GM19452 (cell line): ENCODE data around the gene CEP295NL.
"Not testable (repeated sequence)": the region's sequence is repeated elsewhere in the genome, so short reads cannot be mapped to it uniquely, and the experiment has no call there.

Source experiments
- ATAC-seq: cut with Tn5 transposase; IDR thresholded peaks from one replicate; pipeline ENCODE4 v1.9.1; 2021; ENCODE audit not compliant: unreplicated experiment

CEP295NL gene

DNA sequence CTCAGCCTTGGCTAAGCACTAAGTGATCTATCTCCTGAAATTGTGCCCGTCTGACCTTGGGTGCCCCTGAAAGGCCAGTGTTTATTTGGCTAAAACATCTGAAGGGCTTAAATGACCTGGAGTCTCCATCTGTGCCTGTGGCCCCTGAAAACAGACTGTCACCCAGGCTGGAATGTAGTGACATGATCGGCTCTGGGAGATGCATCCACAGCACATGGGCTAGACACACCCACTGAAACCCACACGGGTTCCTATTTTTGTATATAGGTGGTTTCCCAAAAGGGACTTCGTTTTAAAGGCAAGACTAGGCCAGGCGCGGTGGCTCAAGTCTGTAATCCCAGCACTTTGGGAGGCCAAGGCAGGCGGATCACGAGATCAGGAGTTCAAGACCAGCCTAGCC, 13.5 kb downstream of the CEP295NL start:
- ATAC-seq, result no peak

DNA sequence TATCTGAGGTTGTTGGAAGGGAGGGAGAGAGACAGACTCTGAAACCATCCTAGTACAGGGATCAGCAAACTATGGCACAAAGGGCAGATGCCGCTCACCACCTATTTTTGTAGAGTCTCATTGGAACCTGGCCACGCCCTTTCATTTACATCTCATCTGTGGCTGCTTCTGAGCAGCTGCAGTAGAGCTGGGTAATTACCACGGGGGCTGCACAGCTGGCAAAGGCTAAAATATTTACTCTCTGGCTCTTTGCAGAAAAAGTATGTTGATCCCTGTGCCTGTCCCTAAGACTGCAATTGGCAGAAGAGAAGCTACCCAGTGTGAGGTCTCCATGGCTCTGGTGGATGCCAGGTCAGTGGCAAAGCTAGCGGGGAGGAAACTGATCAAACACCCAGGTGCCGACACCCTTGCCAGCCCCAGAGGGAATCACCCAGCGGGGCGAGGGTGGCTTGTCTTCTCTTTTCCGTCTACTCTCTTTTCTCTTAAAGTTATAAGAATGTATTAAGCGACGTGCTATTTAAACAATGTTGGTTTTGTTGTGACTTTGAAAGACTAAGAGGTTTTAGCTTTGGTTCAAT, 14.0 kb downstream of the CEP295NL start:
- ATAC-seq, result no peak

DNA sequence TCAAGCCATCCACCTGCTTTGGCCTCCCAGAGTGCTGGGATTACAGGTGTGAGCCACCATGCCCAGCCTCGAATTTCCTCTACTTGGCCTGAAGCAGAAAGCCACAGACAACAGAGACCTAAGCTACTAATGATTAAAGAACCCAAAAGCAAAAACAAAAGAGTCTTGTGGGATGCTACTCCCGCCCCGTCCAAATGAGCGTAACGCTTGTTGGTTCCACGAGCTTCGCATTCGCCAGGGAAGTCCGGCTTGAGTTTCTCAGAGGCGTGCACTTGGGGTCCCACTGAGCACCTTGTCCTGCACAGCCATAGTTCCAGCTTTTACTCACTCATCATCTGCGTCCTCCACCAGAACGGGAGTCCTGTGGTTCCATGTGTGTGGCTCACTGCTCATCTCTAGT, 16.0 kb downstream of the CEP295NL start:
- no peak for ATAC-seq

DNA sequence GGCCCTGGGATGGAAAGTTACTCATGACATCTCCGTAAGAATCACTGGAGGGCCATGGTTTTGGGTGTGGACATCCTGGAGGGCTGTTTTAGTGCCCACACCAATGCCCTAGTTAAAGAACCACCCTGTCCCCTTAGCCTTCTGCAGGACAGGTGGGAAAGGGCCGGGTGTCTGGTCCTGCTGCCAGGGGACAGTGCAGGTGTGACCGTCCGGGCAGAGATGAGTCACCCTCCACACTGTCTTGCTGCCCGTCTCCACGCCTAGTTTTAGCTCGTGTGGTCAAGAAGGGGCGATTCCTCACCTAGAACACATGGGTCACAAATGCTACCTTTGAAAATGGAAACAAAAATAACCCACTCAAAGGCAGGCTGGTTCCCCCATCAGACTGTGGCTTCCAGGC, 17.0 kb downstream of the CEP295NL start:
- ATAC-seq, result no peak

DNA sequence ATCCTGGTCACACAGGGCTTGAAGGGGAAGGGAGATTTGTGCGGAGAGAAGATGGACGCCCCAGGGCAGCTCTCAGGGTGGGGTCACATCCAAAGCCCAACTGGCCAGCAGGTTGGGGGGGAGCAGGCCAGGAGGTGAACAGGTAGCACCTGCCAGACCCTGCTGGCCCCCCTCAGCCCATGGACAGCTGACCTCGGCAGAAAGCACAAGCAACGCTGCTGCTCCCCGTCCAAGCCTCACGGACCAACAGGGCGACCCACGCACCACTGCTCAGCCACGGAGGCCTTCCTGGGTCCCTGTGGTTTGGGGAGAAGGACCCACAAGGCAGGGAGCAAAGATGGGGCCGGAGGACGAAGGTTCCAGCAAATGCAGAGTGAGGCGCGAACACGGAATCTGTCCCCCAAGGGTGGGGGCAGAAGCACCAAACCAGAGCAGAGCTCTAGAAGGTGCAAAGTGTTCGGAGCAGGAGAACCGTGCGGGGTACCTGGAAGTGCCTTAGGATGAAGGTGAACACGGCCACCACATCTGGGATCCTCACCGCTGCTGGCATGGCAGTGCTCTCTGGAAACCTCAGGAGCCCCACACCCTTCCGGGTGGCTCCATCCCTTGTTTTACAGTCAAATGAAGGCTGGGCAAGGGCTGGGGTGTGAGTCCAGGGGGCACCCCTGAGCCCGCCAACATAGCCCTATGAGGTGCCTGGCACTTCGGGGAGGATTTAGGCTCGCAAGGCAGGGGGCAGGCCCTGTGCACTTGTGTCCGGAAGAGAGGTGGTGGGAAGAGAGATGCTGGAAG, 17.9 kb downstream of the CEP295NL start:
- ATAC-seq, result no peak

DNA sequence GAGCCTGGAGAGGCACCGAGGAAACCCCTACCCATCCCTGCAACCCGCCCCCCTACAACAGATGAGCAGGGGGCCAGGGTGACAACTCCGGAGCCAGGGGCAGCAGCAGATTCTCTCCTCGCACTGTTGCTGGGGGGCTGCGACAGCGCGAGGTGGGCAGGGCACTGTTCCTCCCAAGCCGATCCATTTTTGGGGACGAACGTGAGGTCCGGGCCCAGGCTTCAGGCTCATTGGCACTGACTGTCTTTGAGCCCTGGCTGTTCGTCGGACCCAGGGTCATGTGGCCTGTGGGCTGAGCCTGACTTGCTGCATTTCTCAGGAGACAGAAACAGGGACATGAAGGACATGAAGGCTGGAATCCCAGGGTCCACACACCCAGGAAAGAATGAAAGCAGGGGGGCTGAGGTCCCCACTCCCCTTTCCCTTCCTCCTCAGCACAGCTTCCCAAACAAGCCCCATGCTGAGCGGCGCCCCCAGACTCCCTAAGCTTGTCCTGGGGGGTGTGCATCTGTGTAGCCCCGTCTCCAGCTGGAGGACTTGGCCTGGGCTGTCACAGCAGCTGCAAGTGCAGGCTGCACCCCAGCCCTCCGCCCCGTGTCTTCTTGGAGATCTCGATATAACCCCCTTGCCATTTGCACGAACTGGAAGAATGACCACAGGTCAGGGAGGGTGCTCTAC, 18.7 kb downstream of the CEP295NL start:
- ATAC-seq, result no peak

DNA sequence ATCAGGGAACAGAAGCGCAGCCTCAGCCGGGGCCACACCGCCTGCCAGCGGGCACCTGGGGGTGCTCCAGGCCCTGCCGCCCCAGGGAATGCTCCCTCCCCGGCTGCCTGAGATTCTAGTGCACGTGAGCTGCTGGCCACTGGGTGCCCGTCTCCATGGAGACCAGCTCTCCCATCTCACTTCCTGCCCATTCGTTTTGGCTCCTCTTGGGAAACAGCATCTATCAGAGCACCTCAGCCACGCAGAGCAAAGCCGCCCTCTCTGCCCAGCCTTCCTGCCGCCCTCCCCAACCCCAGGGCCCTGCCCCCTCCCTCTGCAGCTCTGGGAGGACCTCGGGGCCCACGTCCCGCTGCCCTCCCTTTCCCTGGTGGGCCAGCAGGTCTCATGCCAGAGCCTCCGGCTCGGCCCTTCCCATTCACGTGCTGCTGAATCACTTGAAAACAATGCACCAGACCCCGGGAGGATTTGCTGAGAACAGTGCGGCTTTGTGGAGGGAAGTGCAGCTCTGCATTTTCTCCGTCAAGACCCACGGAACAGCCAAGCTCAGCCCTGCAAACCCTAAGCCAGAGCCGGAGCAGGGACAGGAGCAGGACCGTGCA, 19.4 kb downstream of the CEP295NL start:
- ATAC-seq, result no peak

DNA sequence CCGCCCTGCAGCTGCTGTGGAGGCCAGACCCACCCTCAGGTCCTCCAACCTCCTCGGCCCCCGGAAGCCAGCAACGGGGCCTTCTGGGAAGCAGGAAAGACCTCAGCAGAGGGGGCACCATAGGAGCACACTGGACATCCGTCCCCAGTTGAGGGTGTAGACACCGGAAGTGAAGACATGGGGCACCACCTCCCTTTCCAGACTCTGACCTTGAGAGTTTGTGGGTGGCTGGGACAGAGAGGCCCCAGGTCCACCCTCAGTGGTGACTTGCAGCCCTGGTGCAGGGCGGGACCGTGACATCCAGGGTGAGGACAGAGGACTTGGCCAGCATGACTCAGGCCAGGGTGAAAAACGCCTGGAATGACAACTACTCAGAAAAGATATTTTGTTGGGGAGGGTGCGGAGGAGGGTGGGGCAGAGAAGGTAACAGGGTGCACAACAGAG, 19.9 kb downstream of the CEP295NL start:
- no peak for ATAC-seq

DNA sequence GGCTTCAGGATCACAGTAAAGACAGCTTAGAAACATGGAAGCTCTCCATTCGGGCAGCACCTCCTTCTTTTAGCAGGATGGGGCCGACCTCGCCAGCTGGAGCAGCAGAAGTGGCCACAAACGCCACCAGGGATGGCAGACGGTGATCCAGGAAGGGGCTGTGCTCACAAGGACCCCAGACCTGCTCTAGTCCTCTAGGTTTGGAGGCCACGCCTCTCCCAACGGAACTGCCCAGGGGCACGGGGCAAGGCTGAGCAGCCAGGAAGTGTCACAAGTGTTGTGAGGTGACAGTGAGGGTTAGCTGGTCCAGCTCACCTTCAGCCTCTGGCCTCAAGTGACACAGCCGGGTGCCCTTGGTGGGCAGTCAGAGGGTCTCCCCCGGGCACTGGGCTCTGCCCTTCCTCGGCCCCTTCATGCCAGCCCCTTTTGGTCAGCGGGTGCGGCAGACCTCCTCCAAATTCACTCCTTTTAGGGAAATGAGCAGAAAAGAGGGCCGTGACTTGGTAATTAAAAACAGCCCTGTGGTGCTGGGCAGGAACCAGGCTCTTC, 20.4 kb downstream of the CEP295NL start:
- no peak for ATAC-seq

DNA sequence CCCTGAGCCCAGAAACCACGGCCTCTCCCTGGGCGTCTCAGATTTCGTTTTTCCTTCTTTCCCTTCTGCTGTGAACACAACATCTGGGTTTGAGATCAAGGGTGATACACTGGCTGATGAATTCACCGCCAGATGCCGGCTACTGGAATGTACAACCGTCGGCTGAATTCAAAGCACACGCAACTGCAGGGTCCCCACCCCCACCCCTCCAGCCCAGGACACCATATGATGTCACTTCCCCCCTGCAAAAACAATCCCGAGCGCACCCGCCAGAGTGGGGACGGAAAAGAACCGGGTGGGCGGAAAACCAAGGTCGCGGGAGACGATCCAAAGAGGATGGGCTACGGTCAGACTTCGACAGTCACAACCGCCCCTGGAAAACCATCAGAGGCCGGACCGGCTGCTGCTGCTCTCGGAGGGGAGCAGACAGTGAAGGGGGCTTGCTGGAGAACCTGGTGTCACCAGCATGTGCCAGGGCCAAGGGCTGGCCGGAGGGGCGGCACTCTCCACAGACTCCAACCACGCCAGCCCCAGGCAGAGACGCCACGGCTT, 23.3 kb downstream of the CEP295NL start:
- ATAC-seq, result no peak

DNA sequence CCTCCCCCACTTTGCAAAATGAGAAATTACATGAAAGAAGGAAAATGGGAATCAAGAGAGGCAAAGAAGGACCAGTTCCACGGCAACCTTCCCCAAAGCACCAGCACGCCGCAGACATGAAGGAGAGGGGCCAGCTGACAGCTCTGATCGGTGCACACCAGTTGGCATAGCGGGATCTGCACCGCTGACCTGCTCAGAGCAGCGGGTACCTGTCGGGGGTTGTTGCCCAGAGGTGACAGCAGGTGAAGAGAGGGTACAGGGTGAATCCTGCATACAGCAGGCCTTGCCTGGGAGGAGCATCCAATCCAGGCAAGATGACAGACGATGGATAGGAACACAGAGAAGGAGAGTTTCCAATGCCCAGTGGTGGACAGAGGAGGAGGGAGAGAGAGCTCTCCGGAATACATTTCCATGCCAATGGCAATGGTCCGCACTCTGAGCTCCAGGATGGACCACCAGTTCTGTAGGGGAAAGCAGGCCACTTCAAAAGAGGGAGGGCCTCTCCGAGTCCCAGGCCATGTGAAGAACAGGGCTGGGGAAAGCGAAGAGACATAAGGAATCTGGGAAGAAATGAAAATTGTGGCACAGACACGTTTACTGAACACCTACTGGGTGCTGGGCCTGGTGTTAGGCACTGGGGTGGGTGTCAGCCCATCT, 24.0 kb downstream of the CEP295NL start:
- ATAC-seq, result no peak

DNA sequence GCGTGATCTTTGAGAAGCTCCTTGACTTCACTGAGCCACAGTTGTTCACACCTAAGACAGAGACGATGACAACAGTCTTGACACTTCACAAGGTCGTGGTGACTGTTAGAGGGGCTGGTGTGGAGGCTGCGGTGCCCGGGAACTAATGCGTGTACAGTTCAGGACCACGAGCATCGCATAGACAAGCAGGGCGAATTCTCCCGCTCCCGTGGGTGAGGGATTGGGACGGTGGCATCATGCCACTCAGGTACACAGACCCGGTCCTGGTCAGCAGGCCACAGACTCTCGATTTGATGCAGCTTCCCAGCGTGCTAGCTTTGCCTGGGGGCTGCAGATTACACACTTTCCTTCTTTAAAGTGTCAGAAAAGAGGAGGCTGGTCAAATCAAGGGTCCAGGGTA, 24.7 kb downstream of the CEP295NL start:
- ATAC-seq, result no peak

DNA sequence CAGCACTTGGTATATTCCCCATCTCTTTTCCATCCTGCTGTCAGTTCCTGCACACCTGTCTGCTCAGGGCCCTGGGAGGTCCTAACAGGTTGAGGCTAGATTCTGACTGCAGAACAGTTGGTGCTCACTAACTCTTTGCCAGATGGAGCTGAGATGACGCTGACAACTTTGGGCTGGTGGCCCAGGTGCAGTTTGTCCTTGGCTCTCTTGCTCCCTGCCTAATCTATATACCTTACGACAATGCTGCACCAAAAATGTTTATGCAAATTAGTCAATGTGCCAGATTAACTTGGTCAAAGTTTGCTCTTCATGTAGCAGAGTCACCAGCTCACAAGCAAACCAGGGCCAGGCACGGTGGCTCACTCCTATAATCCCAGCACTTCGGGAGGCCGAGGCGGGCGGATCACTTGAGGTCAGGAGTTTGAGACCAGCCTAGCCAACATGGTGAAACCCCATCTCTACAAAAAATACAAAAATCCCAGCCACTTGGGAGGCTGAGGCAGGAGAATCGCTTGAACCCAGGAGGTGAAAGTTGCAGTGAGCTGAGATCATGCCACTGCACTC, 26.0 kb downstream of the CEP295NL start:
- not testable (repeated sequence) for ATAC-seq

DNA sequence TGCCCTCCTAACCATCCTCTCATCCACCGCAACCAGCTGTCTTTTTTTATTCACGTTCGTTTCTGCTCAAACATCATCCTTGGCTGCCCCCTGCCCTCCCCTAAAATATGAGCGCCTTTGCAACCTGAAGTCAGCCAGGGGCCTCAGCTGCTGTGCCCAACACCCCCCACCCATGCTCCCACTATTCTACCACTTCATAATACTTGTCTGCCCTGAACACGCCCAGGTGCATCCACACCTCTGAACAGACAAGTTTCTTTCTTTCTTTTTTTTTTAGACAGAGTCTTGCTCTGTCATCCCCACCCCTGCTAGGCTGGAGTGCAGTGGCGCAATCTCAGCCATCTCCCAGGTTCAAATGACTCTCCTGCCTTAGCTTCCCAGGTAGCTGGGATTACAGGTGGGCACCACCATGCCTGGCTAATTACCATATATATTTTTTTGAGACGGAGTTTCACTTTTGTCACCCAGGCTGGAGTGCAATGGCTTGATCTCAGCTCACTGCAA, 26.9 kb downstream of the CEP295NL start:
- ATAC-seq, result no peak

DNA sequence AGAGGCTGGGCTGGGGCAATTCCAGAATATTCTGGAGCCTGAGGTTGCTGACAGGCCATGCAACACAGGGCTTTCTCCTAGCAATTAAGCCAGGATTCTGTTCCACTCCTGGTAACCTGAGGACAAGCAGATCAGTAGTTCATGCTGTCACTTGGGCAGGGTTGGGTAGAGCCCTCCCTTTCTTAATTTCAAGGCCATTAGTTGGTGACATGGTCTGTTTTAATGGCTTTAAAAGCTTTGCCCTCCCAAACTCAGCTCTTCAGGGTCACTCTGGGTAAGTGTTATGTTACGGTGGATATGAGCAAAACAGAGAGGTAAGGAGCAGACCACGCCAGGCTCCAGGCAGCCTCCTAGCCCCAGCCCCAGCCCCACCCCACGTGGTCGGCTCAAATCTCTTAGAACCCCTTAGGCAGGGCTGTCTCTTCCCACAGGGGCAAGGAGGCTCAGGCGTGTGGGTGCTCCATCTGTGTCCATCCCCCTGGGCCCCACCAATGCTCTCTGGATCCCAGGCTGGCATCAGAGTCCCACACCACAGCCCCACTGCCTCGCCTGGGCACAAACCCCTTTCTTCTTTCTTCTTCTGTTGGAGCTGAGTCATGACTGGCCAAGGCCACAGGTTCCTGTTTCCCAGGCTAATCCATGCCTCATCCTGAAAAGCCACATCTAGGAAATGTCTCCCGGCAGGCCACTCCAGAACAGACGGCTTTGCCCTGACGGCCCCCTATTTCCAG, 27.5 kb downstream of the CEP295NL start:
- no peak for ATAC-seq

DNA sequence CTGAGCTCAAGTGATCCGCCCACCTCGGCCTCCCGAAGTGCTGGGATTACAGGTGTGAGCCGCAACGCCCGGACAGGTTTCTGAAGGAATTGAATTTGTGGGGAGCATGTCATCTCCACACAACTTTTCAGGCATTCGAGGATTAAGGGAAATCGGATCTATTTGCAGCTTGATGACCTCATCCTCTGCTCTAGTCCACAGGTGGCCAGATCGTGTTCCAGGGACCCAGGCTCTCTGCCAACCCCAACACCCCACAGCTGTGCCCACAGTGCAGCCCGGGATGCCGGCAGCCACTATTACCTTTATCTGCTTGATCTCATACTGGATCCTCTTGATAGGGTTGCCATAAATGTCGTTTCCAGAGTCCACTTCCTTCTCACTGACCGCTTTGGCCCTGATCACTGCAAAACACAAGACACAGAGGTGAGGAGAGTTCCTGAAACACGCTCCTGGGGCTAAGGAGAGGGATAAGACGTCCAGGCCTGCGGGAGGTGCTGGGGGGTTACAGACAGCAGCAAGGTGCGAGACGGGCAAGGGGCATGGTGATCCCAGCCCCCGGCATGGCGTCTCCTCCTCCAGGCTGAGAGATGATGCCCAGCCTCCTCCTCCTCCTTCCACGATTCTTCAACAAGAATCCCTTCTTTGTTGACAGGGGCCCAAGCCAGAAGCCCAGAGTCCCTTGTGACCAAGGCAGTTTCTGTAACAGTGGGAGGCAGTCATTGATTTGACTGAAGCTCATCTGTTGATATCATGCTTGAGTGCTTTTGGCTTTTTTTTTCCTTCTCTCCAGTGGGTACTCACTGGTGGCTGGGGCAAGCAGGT, 29.3 kb downstream of the CEP295NL start:
- ATAC-seq, result no peak

DNA sequence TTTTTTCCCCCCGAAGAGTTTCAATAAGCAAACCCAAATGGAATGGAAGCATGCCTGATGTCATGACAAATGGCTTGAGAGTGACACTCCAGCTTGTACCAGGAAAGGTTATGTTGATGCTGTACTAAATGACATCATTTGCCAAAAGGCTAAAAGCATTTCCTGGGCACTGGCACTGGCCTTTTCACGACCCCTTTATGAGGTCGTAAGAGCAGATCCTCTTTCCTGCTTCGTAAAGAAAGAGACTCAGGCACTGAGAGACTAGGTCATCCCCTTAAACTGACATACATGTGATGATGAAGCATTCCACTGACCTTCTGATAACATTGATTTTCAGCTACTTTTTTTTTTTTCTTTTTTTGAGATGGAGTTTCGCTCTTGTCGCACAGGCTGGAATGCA, 30.5 kb downstream of the CEP295NL start:
- no peak for ATAC-seq

DNA sequence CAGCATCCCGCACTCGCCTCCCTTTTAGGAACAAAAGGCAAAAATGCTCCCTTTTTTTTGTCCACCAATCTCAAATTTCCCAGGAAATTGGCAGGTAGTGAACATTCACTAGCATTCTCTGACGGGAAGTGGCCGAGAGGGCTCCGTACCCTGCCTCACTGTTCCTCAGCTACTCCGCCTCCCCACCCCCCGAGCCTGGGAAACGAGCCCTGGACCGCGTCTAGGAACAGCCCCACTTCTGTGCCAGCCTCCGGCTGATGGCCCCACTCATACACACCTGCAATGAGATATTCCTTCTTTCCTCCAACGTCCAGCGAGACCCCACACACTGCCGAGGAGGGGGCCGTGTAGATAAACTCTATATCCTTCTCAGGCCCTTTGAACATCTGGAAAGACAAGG, 32.4 kb downstream of the CEP295NL start:
- ATAC-seq, result no peak

DNA sequence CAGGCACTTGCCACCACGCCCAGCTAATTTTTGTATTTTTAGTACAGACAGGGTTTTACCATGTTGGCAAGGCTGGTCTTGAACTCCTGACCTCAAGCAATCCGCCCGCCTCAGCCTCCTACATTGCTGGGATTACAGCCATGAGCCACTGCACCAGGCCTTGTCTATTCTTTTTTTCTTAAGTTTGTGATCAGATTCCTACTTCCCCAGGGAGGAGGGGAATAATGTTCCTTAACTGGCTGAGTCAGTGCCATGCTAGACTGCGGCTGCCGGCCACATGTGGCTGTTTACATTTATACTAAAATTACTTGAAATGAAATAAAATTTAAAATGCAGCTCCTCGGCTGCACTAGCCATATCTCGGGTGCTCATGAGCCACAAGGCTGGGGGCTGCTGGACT, 34.6 kb downstream of the CEP295NL start:
- no peak for ATAC-seq
